SK-N-SH (cell line): ENCODE results near the gene MB21D2.

Experiments used
- FOXJ3 ChIP-seq: sonication (generic); formaldehyde crosslinking; IDR thresholded peaks from 2 replicates; pipeline ENCODE4 v1.5.1; 2020; ENCODE audit warnings: mild to moderate bottlenecking, missing genetic modification reagents
- MXI1 ChIP-seq: IDR thresholded peaks from 2 replicates; pipeline ENCODE4 v1.6.1; 2012; ENCODE audit warnings: mild to moderate bottlenecking, low read depth, low read length, improper control_type of control experiment
- POLR2AphosphoS5 ChIP-seq: IDR thresholded peaks from 2 replicates; pipeline ENCODE4 v1.6.1; 2012; ENCODE audit warnings: low read depth, low read length
- SIN3A ChIP-seq: IDR thresholded peaks from 2 replicates; pipeline ENCODE4 v1.6.1; 2012; ENCODE audit warnings: low read depth, mild to moderate bottlenecking, low read length, moderate library complexity, borderline replicate concordance
- TF ChIP-seq, protein P1 (sequence below): fragments of 150-350 bp; IDR thresholded peaks from 2 replicates; pipeline ENCODE4 v1.6.1; 2017; ENCODE audit warnings: antibody characterized with exemption, low read length, low read depth, borderline replicate concordance
- TF ChIP-seq, protein P2 (sequence below): fragments of 200-600 bp; sonication (generic); IDR thresholded peaks from 2 replicates; pipeline ENCODE4 v1.6.1; 2017; ENCODE audit warnings: antibody characterized with exemption, mild to moderate bottlenecking, moderate library complexity
- TF ChIP-seq, protein P3 (sequence below): IDR thresholded peaks from 2 replicates; pipeline ENCODE4 v1.4.0; 2012; ENCODE audit warnings: low read depth, borderline replicate concordance
- TF ChIP-seq, protein P4 (sequence below): IDR thresholded peaks from 2 replicates; pipeline ENCODE4; 2012

DNA sequence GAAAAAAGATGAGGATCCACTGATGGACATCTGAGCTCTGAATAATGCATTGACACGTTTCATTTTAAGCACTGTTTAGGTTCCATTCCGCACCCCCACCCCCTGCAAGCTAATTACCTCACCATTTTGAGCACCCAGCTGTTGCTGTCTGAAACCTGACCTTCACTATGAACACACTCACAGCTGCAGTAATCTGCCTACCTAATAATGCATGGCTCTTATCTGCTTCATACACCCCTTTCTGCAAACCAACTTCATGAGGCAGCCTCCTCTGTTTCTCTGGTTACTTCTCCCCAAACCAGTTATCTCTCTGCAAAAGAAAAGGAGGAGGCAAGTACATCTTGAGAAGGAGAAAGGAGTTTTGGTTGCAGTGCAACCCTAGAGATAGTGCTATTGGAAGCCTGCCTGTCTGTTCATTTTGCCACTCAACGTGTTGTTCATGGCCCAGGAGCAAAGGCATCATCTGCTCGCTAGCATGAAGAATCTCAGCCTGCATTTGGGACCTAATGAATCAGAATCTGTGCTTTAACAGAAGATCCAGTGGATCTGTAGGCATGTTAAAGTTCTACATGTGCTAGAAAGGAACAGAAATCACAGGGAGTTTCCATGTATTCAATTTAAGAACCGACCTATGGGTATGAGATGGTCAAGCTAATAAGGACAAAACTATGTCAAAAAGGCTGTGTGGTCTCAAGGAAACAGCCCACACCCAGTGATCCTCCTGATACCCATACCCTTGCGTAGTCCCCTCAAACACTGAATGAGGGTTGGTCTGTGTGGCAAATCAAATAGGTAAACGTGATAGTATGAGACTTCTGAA lies 87.2 kb downstream of the MB21D2 start:
- TF ChIP-seq, protein P1, sequence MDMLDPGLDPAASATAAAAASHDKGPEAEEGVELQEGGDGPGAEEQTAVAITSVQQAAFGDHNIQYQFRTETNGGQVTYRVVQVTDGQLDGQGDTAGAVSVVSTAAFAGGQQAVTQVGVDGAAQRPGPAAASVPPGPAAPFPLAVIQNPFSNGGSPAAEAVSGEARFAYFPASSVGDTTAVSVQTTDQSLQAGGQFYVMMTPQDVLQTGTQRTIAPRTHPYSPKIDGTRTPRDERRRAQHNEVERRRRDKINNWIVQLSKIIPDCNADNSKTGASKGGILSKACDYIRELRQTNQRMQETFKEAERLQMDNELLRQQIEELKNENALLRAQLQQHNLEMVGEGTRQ = no peak
- TF ChIP-seq SIN3A (no peak), POLR2AphosphoS5 (no peak), FOXJ3 (no peak), MXI1 (no peak)
- TF ChIP-seq, protein P2, sequence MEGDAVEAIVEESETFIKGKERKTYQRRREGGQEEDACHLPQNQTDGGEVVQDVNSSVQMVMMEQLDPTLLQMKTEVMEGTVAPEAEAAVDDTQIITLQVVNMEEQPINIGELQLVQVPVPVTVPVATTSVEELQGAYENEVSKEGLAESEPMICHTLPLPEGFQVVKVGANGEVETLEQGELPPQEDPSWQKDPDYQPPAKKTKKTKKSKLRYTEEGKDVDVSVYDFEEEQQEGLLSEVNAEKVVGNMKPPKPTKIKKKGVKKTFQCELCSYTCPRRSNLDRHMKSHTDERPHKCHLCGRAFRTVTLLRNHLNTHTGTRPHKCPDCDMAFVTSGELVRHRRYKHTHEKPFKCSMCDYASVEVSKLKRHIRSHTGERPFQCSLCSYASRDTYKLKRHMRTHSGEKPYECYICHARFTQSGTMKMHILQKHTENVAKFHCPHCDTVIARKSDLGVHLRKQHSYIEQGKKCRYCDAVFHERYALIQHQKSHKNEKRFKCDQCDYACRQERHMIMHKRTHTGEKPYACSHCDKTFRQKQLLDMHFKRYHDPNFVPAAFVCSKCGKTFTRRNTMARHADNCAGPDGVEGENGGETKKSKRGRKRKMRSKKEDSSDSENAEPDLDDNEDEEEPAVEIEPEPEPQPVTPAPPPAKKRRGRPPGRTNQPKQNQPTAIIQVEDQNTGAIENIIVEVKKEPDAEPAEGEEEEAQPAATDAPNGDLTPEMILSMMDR = no peak
- TF ChIP-seq, protein P3, sequence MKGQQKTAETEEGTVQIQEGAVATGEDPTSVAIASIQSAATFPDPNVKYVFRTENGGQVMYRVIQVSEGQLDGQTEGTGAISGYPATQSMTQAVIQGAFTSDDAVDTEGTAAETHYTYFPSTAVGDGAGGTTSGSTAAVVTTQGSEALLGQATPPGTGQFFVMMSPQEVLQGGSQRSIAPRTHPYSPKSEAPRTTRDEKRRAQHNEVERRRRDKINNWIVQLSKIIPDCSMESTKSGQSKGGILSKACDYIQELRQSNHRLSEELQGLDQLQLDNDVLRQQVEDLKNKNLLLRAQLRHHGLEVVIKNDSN = no peak
- TF ChIP-seq, protein P4, sequence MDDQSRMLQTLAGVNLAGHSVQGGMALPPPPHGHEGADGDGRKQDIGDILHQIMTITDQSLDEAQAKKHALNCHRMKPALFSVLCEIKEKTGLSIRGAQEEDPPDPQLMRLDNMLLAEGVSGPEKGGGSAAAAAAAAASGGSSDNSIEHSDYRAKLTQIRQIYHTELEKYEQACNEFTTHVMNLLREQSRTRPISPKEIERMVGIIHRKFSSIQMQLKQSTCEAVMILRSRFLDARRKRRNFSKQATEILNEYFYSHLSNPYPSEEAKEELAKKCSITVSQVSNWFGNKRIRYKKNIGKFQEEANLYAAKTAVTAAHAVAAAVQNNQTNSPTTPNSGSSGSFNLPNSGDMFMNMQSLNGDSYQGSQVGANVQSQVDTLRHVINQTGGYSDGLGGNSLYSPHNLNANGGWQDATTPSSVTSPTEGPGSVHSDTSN = no peak
